DOHH2 (cell line): ENCODE results near the gene DRD5.

ENCODE experiments used
- EZH2phosphoT487 ChIP-seq: fragments of 200-600 bp; sonication (generic); IDR thresholded peaks from 2 replicates; pipeline ENCODE4 v1.6.1; 2017; ENCODE audit warnings: borderline replicate concordance, mild to moderate bottlenecking, antibody characterized with exemption, low read length, moderate library complexity, mixed read lengths
- TF ChIP-seq, protein P1 (sequence below): fragments of 200-600 bp; sonication (generic); IDR thresholded peaks from one replicate; pipeline ENCODE4 v1.5.1; 2014; ENCODE audit warnings: antibody characterized with exemption, mild to moderate bottlenecking, low read depth, low read length; ENCODE audit not compliant: poor library complexity, severe bottlenecking

DNA sequence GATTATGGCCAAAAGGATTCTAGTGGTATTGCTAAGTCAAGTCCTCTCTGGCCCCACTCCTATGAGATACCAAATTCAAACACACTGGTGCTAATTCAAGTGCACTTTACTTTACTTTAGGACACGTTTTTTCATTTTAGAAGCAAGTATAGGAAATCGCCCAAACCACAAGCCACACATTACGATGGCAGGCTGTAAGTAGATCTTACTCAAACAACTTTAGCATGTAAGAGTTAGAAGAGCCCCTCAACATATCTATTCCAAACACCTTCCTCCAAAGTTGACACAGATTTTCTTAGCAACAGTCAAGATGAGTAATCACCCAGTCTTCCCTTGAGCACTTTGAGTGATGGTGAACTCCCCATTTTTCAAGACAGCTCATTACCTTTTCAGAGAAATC lies 43.6 kb downstream of the DRD5 start:
- TF ChIP-seq EZH2phosphoT487: no peak
- TF ChIP-seq, protein P1, sequence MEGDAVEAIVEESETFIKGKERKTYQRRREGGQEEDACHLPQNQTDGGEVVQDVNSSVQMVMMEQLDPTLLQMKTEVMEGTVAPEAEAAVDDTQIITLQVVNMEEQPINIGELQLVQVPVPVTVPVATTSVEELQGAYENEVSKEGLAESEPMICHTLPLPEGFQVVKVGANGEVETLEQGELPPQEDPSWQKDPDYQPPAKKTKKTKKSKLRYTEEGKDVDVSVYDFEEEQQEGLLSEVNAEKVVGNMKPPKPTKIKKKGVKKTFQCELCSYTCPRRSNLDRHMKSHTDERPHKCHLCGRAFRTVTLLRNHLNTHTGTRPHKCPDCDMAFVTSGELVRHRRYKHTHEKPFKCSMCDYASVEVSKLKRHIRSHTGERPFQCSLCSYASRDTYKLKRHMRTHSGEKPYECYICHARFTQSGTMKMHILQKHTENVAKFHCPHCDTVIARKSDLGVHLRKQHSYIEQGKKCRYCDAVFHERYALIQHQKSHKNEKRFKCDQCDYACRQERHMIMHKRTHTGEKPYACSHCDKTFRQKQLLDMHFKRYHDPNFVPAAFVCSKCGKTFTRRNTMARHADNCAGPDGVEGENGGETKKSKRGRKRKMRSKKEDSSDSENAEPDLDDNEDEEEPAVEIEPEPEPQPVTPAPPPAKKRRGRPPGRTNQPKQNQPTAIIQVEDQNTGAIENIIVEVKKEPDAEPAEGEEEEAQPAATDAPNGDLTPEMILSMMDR: no peak
